Astrocyte (in vitro differentiated cells and primary cell): ENCODE data around the gene FHAD1. TPM values are rescaled to one million over a fixed set of nuclear protein-coding genes. Genes with fewer than 3 reads are reported as not detected.

Experiments used
- DNase-seq: peaks from one replicate; pipeline ENCODE4 v3.0.0-alpha.2; 2010; ENCODE audit warnings: low read depth
- FAIRE-seq: peaks from 2 replicates; lab custom pipeline; 2011; peaks lifted over from hg19 to GRCh38; lab: Jason Lieb, UNC
- H2AFZ ChIP-seq: 2 replicates; pipeline ENCODE4 v1.6.0; 2012; ENCODE audit warnings: low read depth, low read length, inconsistent platforms
- H3K27ac ChIP-seq: 2 replicates; pipeline ENCODE4 v1.5.1; 2011; ENCODE audit warnings: low read depth, low read length, inconsistent platforms
- H3K27me3 ChIP-seq: 2 replicates; pipeline ENCODE4 v1.6.0; 2011; ENCODE audit warnings: low read length, inconsistent platforms; ENCODE audit not compliant: insufficient read depth
- H3K36me3 ChIP-seq: 2 replicates; pipeline ENCODE4 v1.5.1; 2011; ENCODE audit warnings: low read length, inconsistent platforms; ENCODE audit not compliant: insufficient read depth
- H3K4me1 ChIP-seq: 2 replicates; pipeline ENCODE4 v1.5.1; 2011; ENCODE audit warnings: low read length, inconsistent platforms; ENCODE audit not compliant: insufficient read depth
- H3K4me2 ChIP-seq: 2 replicates; pipeline ENCODE4 v1.6.0; 2012; ENCODE audit warnings: low read length, inconsistent platforms
- H3K4me3 ChIP-seq: 2 replicates; pipeline ENCODE4 v1.5.1; 2011; ENCODE audit warnings: low read depth, mild to moderate bottlenecking, low read length, inconsistent platforms; ENCODE audit not compliant: insufficient read depth
- H3K79me2 ChIP-seq: 2 replicates; pipeline ENCODE4 v1.6.0; 2012; ENCODE audit warnings: mild to moderate bottlenecking, low read length, inconsistent platforms; ENCODE audit not compliant: insufficient read depth
- H3K9ac ChIP-seq: 2 replicates; pipeline ENCODE4 v1.6.0; 2012; ENCODE audit warnings: mild to moderate bottlenecking, low read length, inconsistent platforms
- H3K9me3 ChIP-seq: 2 replicates; pipeline ENCODE4 v1.5.1; 2012; ENCODE audit warnings: low read depth, mild to moderate bottlenecking, low read length, inconsistent platforms; ENCODE audit not compliant: insufficient read depth
- H4K20me1 ChIP-seq: 2 replicates; pipeline ENCODE4 v1.6.0; 2012; ENCODE audit warnings: low read length, inconsistent platforms; ENCODE audit not compliant: insufficient read depth
- H3K27ac Mint-ChIP-seq: one replicate; pipeline ENCODE4 v1.8.0; 2021; ENCODE audit warnings: mild to moderate bottlenecking, mixed read lengths; ENCODE audit not compliant: unreplicated experiment
- H3K27me3 Mint-ChIP-seq: one replicate; pipeline ENCODE4 v1.8.0; 2021; ENCODE audit warnings: low read depth, mixed read lengths; ENCODE audit not compliant: unreplicated experiment
- H3K36me3 Mint-ChIP-seq: one replicate; pipeline ENCODE4 v1.8.0; 2021; ENCODE audit warnings: low read depth, mixed read lengths; ENCODE audit not compliant: unreplicated experiment
- H3K4me1 Mint-ChIP-seq: one replicate; pipeline ENCODE4 v1.8.0; 2021; ENCODE audit warnings: low read depth, mixed read lengths; ENCODE audit not compliant: unreplicated experiment
- H3K4me3 Mint-ChIP-seq: one replicate; pipeline ENCODE4 v1.8.0; 2021; ENCODE audit warnings: mild to moderate bottlenecking, moderate library complexity, mixed read lengths; ENCODE audit not compliant: unreplicated experiment
- H3K9me3 Mint-ChIP-seq: one replicate; pipeline ENCODE4 v1.8.0; 2021; ENCODE audit warnings: mild to moderate bottlenecking, mixed read lengths; ENCODE audit not compliant: unreplicated experiment
- EZH2 ChIP-seq: IDR thresholded peaks from 2 replicates; pipeline ENCODE4 v1.6.1; 2012; ENCODE audit warnings: mild to moderate bottlenecking, low read length, inconsistent platforms; ENCODE audit not compliant: insufficient read depth
- total RNA-seq: library from RNA; stranded (reverse); gene quantifications from 2 replicates; pipeline ENCODE4 v1.2.1, GENCODE V29; 2021
- TF ChIP-seq, protein P1 (sequence below): IDR thresholded peaks from 2 replicates; pipeline ENCODE4 v1.5.1; 2011; ENCODE audit warnings: low read depth, mild to moderate bottlenecking, inconsistent platforms, low read length, moderate library complexity; ENCODE audit not compliant: insufficient read depth

The FHAD1 gene
- total RNA-seq, 1 donor from 2014 or later = 0.25 TPM

DNA sequence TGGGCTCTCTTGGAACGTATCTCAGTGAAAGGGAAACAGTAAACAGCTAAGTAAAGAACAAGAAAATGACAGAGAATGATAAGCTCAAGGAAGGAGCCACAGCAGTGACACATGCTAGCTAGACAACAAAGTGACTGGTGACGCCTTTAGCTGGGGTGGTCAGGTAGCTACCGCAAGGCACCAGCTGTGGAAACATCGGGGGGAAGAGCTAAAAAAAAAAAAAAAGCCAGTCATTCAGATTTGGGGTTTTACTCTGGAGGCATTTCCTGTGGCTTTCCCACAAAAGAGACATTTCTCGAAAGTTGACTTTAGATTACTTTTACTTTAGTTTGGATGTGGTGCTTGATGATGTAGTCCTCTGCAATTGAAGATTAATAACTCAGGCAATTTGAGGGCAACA is 2.1 kb downstream of the FHAD1 start:
- H3K4me1 ChIP-seq = no peaks in the 10 kb centered on the region
- peak; percentile 29 for DNase-seq
- peaks cover 5% of the 10 kb centered on the region for H3K9me3 Mint-ChIP-seq
- no peaks in the 10 kb centered on the region for H3K9me3 ChIP-seq
- no peaks in the 10 kb centered on the region for H3K79me2 ChIP-seq
- H3K4me1 Mint-ChIP-seq = peaks cover 23% of the 10 kb centered on the region
- H3K4me3 Mint-ChIP-seq = no peak overlapping the region
- no peak overlapping the region for H2AFZ ChIP-seq
- no peak for FAIRE-seq
- H4K20me1 ChIP-seq = no peaks in the 10 kb centered on the region
- peak overlapping the region; percentile 17 for H3K27ac Mint-ChIP-seq
- no peak for TF ChIP-seq EZH2
- TF ChIP-seq, protein P1, sequence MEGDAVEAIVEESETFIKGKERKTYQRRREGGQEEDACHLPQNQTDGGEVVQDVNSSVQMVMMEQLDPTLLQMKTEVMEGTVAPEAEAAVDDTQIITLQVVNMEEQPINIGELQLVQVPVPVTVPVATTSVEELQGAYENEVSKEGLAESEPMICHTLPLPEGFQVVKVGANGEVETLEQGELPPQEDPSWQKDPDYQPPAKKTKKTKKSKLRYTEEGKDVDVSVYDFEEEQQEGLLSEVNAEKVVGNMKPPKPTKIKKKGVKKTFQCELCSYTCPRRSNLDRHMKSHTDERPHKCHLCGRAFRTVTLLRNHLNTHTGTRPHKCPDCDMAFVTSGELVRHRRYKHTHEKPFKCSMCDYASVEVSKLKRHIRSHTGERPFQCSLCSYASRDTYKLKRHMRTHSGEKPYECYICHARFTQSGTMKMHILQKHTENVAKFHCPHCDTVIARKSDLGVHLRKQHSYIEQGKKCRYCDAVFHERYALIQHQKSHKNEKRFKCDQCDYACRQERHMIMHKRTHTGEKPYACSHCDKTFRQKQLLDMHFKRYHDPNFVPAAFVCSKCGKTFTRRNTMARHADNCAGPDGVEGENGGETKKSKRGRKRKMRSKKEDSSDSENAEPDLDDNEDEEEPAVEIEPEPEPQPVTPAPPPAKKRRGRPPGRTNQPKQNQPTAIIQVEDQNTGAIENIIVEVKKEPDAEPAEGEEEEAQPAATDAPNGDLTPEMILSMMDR = no peak
- peak overlapping the region; percentile 34 for H3K4me2 ChIP-seq
- H3K27me3 ChIP-seq = peaks cover 21% of the 10 kb centered on the region
- H3K27ac ChIP-seq = no peak overlapping the region
- no peaks in the 10 kb centered on the region for H3K36me3 Mint-ChIP-seq
- no peak overlapping the region for H3K4me3 ChIP-seq
- no peak overlapping the region for H3K9ac ChIP-seq
- H3K27me3 Mint-ChIP-seq = peaks cover 28% of the 10 kb centered on the region
- no peaks in the 10 kb centered on the region for H3K36me3 ChIP-seq

DNA sequence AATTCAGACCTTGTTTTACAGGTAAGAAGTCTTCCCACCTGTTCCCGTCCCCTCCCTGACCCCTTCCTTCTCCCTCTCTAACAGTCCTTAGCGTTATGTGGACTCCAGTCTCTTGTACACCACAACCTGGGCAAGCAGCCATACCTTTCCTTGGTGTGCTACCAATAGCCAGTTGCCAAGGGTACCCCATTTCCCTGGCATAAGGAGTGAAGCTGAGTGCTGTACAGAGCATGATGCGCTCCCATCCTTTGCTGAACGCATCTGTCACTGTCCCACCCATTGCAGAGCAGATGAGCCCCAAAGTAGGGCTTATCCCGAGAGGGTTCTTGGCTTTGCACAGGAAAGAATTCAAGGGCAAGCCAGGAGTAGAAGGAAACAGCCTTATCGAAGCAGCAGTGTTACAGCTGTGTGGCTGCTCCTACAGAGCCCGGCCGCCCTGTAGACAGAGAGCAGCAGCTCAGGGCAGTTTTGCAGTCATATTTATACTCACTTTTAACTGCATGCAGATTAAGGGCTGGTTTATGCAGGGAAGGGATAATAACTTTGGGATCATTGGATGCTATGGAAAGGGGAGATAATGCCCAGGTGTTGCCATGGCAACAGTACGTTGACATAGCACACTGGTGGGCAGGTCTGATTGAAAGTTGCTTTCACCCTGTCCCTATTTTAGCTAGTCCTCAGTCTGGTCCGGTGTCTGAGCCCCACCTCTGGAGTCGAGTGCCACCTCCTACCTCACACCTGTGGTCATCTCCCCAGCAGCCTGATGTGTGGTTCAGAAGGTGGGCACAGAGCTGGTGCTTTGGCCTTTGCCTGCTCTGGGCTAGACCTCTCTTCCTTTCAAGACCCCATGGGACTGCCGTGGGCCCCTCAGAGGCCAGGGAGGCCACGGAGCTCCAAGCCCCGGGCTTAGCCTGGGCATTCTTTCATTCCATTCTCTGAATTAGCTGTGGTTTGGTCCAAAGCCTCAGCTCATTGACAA is 5.1 kb downstream of the FHAD1 start:
- Mint-ChIP-seq H3K27me3 (peaks cover 29% of the 10 kb centered on the region), H3K4me1 (peaks cover 23% of the 10 kb centered on the region), H3K36me3 (no peaks in the 10 kb centered on the region), H3K4me3 (no peak overlapping the region), H3K27ac (no peak overlapping the region), H3K9me3 (no peaks in the 10 kb centered on the region)
- H3K9ac ChIP-seq = no peak overlapping the region
- DNase-seq = no peak
- no peak overlapping the region for H2AFZ ChIP-seq
- H3K27me3 ChIP-seq = peaks cover 21% of the 10 kb centered on the region
- no peaks in the 10 kb centered on the region for H3K79me2 ChIP-seq
- no peak for FAIRE-seq
- no peaks in the 10 kb centered on the region for H3K9me3 ChIP-seq
- no peak overlapping the region for H3K4me3 ChIP-seq
- H3K36me3 ChIP-seq = no peaks in the 10 kb centered on the region
- TF ChIP-seq, protein P1 = no peak
- TF ChIP-seq EZH2 = no peak
- H3K4me1 ChIP-seq = no peaks in the 10 kb centered on the region
- H4K20me1 ChIP-seq = no peaks in the 10 kb centered on the region
- H3K27ac ChIP-seq = no peak overlapping the region
- no peak overlapping the region for H3K4me2 ChIP-seq

DNA sequence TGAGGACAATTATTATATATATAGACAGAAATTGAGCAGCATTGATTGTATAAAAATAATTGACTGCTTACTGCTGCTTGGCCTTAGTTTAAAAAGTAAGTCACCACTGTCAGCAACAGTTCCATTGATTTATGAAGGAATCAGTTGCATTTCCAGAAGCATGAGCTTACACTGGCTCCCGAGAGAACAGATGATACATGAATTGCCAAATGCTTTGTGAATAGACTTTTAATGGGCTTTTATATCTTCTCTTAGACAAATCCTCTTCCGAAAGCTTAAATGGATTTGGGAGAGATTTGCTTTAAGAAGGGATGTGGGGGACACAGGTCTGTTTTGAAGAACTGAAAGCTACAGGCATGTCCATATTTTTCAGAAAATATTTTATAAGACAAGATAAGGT is 7.5 kb downstream of the FHAD1 start:
- no peaks in the 10 kb centered on the region for H3K4me1 ChIP-seq
- H4K20me1 ChIP-seq = no peaks in the 10 kb centered on the region
- no peak overlapping the region for H3K9ac ChIP-seq
- H3K27ac ChIP-seq = no peak overlapping the region
- H3K27me3 ChIP-seq = peaks cover 19% of the 10 kb centered on the region
- H3K9me3 ChIP-seq = no peaks in the 10 kb centered on the region
- no peak overlapping the region for H3K4me3 ChIP-seq
- Mint-ChIP-seq H3K27ac (no peak overlapping the region), H3K36me3 (no peaks in the 10 kb centered on the region), H3K4me1 (peaks cover 16% of the 10 kb centered on the region), H3K9me3 (no peaks in the 10 kb centered on the region), H3K4me3 (no peak overlapping the region), H3K27me3 (peaks cover 28% of the 10 kb centered on the region)
- DNase-seq (no peak), FAIRE-seq (no peak)
- no peaks in the 10 kb centered on the region for H3K79me2 ChIP-seq
- no peaks in the 10 kb centered on the region for H3K36me3 ChIP-seq
- H3K4me2 ChIP-seq = no peak overlapping the region
- TF ChIP-seq EZH2 = no peak
- TF ChIP-seq, protein P1 = no peak
- no peak overlapping the region for H2AFZ ChIP-seq
